WI38 (cell line): ENCODE measurements around the gene AFMID.

ENCODE experiments used
- H3K4me3 ChIP-seq: 2 replicates; pipeline ENCODE4 v1.5.1; 2011; ENCODE audit warnings: low read depth, mild to moderate bottlenecking, control low read depth, low read length
- TF ChIP-seq, protein P1 (sequence below): IDR thresholded peaks from 2 replicates; pipeline ENCODE4 v1.5.1; 2012; ENCODE audit warnings: low read depth, mild to moderate bottlenecking, control low read depth, low read length

AFMID gene

DNA sequence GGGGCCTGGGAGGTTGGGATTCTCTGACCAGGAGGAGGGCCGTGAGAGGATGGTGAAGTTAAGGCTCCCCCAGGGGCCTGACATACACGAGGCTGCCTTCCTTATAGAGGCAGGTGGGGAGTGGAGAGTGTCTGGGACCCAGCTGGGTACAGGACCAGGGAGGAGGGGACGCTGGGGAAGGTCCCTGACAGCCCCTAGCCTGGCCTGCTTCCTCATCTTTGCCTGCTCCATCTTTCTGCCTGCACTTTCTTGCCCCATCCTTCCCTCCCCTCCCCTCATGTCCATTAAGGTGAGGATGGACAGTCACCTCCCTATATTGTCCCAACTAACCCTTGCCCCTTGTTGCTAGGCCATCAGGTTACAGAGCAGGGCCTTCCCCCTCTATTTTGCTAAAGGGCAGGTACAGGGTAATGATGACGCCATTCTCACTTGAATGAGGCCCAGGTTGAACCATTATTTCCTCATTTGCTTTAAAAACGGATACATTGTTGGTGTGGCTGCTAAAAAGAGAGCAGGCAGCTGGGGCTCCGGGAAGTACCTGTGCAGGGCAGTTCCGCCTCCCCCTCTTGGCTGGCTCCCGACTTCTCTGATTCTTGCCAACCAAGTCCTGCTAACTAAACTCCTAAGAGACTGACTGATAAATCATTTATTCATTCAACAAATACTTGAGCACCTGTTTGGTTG is 39.7 kb upstream of the AFMID start:
- TF ChIP-seq, protein P1, sequence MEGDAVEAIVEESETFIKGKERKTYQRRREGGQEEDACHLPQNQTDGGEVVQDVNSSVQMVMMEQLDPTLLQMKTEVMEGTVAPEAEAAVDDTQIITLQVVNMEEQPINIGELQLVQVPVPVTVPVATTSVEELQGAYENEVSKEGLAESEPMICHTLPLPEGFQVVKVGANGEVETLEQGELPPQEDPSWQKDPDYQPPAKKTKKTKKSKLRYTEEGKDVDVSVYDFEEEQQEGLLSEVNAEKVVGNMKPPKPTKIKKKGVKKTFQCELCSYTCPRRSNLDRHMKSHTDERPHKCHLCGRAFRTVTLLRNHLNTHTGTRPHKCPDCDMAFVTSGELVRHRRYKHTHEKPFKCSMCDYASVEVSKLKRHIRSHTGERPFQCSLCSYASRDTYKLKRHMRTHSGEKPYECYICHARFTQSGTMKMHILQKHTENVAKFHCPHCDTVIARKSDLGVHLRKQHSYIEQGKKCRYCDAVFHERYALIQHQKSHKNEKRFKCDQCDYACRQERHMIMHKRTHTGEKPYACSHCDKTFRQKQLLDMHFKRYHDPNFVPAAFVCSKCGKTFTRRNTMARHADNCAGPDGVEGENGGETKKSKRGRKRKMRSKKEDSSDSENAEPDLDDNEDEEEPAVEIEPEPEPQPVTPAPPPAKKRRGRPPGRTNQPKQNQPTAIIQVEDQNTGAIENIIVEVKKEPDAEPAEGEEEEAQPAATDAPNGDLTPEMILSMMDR, result no peak
- no peak overlapping the region for H3K4me3 ChIP-seq

GRCh38 chr17:78148286-78149016 is 38.7 kb upstream of the AFMID start:
- H3K4me3 ChIP-seq, result no peak overlapping the region
- TF ChIP-seq, protein P1, result no peak

DNA sequence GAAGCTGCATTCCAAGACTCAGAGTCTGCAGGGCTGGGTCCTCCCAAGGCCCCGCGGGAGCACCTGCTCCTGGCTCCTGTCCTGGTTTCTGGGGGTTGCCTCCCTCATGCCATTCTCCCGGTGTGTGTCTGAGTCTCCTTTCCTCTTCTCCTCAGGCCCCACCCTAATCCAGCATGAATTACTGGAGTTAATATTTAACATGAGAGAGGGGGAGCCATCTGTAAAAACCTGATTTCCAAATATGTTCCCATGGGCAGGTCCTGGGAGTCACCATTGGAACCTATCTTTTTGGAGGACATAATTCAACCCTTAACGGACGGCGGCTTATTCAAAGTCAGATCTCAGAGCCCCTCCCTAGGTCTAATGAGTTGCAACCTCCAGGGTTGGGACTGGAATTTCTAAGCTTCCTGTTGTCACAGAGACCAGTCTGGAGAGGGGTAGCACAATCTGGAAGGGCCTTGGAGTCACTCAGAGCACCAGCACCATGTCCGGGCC is 35.6 kb upstream of the AFMID start:
- H3K4me3 ChIP-seq, result no peak overlapping the region
- TF ChIP-seq, protein P1, result no peak

DNA sequence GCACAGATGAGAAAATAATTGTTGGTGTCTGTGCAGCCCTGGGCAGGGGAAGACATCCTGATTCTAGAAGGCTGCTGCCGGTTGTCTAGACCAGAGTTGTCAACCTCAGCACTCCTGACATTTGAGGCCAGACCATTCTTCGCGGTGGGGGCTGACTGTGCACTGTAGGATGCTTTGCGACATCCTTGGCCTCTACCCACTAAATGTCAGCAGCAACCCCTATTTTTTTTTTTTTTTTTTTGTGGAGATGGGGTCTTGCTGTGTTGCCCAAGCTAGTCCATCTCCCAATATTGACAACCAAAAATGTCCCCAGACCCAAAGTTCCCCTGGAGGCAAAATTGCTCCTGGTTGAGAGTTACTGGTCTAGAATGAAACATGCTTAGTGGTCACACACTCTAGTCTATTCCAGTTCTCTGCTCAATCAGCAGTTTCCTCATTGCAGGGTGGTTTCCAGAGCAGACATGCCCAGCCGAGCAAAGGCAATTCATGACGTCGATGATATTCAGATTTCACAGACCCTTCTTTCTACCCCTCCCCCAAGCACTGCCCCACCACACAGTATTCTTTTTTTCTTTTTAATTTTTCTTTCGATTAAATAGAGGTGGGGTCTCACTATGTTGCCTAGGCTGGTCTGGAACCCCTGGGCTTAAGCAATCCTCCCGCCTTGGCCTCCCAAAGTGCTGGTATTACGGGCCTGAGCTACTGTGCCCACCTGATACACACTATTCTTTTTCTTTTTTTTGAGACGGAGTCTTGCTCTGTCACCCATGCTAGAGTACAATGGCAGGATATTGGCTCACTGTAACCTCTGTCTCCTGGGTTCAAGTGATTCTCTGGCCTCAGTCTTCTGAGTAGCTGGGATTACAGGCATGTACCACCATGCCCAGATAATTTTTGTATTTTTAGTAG is 32.0 kb upstream of the AFMID start:
- no peak overlapping the region for H3K4me3 ChIP-seq
- TF ChIP-seq, protein P1, result no peak

- TF ChIP-seq, protein P1, result no peak
- H3K4me3 ChIP-seq, result no peak overlapping the region
Observed at GRCh38 chr17:78159575-78160158, 27.5 kb upstream of the AFMID start.

DNA sequence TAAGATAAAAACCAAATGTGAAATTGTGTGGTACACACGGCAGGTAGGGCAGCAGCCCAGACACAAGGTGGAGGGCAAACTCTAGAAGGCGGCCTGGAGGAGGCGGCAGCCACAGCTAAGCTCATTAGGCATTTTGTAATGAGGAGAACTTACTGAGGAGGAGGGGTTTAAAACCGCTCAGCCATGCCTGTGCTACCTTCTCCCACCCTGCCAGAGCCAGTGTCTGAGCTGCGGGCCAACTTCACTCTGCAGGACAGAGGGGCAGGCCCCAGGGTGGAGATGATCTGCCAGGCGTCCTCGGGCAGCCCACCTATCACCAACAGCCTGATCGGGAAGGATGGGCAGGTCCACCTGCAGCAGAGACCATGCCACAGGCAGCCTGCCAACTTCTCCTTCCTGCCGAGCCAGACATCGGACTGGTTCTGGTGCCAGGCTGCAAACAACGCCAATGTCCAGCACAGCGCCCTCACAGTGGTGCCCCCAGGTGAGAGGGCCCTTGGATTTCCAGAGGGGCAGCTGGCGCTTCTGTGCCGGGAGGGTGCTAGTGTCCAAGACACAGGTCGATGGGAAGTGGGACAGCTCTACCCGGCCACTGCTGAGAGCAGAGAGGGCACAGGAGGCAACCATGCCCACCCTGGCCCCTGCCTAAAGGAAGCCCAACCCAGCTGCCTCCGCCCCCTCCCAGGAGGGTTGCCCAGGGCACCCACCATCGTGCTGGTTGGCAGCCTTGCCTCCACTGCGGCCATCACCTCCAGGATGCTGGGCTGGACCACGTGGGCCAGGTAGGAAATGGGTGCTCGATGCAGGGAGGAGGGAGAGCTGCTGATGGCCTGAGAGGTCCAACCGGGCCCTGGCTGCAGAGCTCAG is 23.0 kb upstream of the AFMID start:
- H3K4me3 ChIP-seq, result no peak overlapping the region
- TF ChIP-seq, protein P1, result no peak
